Measurements from ENCODE around the gene HLA-DOB. TPM values are rescaled to one million over a fixed set of nuclear protein-coding genes. Genes with fewer than 3 reads are reported as not detected.

The HLA-DOB gene
- total RNA-seq, 1 experiment from 2014 or later = 0.64 TPM

- H3K27ac ChIP-seq (ENCODE audit: low read depth, low read length) = peak within 1 kb of the TSS; percentile 81
- CTCF ChIA-PET = interaction anchor here (0.6 to 3.5 kb wide), 33 partner anchors 11 to 1024 kb away, joined by 3 to 189 read pairs (median 4); partner anchors contain the start of genes HLA-DMA, HLA-DOB, PSMB9 and TAP1
- H3K9me3 ChIP-seq (ENCODE audit: control insufficient read depth in 1 of 2, insufficient read depth in 1 of 2, low read depth in 1 of 2, low read length in 2 of 2) = no peaks in the 10 kb centered on the region
- no peak within 1 kb of the TSS for H2AFZ ChIP-seq (ENCODE audit: low read depth, low read length, poor library complexity, severe bottlenecking)
- peaks cover 9% of the 10 kb centered on the region; the same call in 1 of the 2 replicates for H3K79me2 ChIP-seq (ENCODE audit: insufficient read depth, low read length)
- H3K4me3 ChIP-seq (replicated peaks in 1 of 2; ENCODE audit: low read depth in 1 of 2, low read length in 2 of 2) = peak within 1 kb of the TSS; percentile 83 to 84
- ATAC-seq (peak; percentile 92), DNase-seq (ENCODE audit: low read depth, low spot score) (peak; percentile 79)
- RAD21 ChIA-PET (ENCODE audit: low non-redundant PET in 1 of 2, low total read pairs in 2 of 2, uncharacterized antibody in 2 of 2, unreplicated experiment in 2 of 2) = interaction anchor here (0.7 to 2.5 kb wide), 16 partner anchors 13 to 593 kb away, joined by 3 to 36 read pairs (median 4); partner anchors contain the start of genes PSMB9 (in 2 of the 2) and TAP1 (in 2 of the 2)
- H3K9ac ChIP-seq (ENCODE audit: low read length) = peak within 1 kb of the TSS; percentile 92
- TSS peak; percentile 52 for BruUV-seq (replicated peaks)
- POLR2A ChIA-PET = interaction anchor here (0.7 to 3.0 kb wide), 12 partner anchors 11 to 147 kb away, joined by 3 to 23 read pairs (median 6); partner anchors contain the start of genes PSMB9 and TAP1
- H3K9me2 ChIP-seq (ENCODE audit: insufficient read depth) = no peaks in the 10 kb centered on the region
- H3K4me2 ChIP-seq (ENCODE audit: low read length) = peak within 1 kb of the TSS; percentile 98
- no peaks in the 10 kb centered on the region for H4K20me1 ChIP-seq (ENCODE audit: insufficient read depth)
- TF ChIP-seq ATF3 (IDR thresholded peaks at IDR 0.05) (no peak), CBX3 (IDR thresholded peaks at IDR 0.05; ENCODE audit: low read depth) (no peak), RAD21 (IDR thresholded peaks at IDR 0.05; ENCODE audit: low read depth) (peak; percentile 97), POLR2AphosphoS5 (IDR thresholded peaks at IDR 0.05; ENCODE audit: low read depth, low read length) (peak; percentile 75), POLR2A (IDR thresholded peaks at IDR 0.05; ENCODE audit: borderline replicate concordance, extremely low read depth, insufficient read depth, insufficient read length) (peak; percentile 84), MAX (IDR thresholded peaks at IDR 0.05) (peak; percentile 76), ZFX (IDR thresholded peaks at IDR 0.05) (peak; percentile 36; the same call in 1 of the 2 replicates), YY1 (IDR thresholded peaks at IDR 0.05; ENCODE audit: extremely low read depth, insufficient replicate concordance, low read depth, low read length) (peak; percentile 50), TCF7L2 (IDR thresholded peaks at IDR 0.05; ENCODE audit: borderline replicate concordance, extremely low read depth, insufficient read depth, insufficient read length) (peak; percentile 18), CTCF (IDR thresholded peaks at IDR 0.05 in 2 of 3, conservative IDR thresholded peaks at IDR 0.05 in 1 of 3; ENCODE audit: borderline replicate concordance in 1 of 3, insufficient read depth in 1 of 3, low read depth in 2 of 3, low read length in 2 of 3) (peak; percentile 88 to 96 (median 91)), SIN3A (IDR thresholded peaks at IDR 0.05; ENCODE audit: low read depth) (no peak; the same call in 1 of the 2 replicates), EZH2 (IDR thresholded peaks at IDR 0.05) (no peak), ELF1 (IDR thresholded peaks at IDR 0.05; ENCODE audit: borderline replicate concordance, low read depth) (no peak), SP1 (IDR thresholded peaks at IDR 0.05; ENCODE audit: low read depth) (no peak)
- H3K4me1 ChIP-seq (ENCODE audit: control insufficient read depth in 1 of 2, insufficient read depth in 2 of 2, low read length in 2 of 2) = peaks cover 6 to 20% of the 10 kb centered on the region in 2 experiments; a peak in 3 of 4 replicates
- H3K27me3 ChIP-seq (ENCODE audit: insufficient read depth, low read length) = no peaks in the 10 kb centered on the region
- intact Hi-C loops (cut with micrococcal nuclease) = loop anchor here (1.0 to 5.0 kb wide), 3 partner anchors 16 to 109 kb away; partner anchors contain the start of gene PSMB9
- H3K36me3 ChIP-seq (ENCODE audit: control insufficient read depth in 1 of 2, insufficient read depth in 2 of 2, low read length in 2 of 2) = peaks cover 0 to 17% of the 10 kb centered on the region in 2 experiments; a peak in 2 of 4 replicates
Measured at GRCh38 chr6:32838114-32838958, 21.5 kb upstream of the HLA-DOB start, which contains the start of gene TAP2. Gene TAP2, minus strand, starts transcription at chr6:32838739. Its CDS starts 506 bp downstream, at chr6:32838233.
